ENCODE results near the gene HPGD. TPM values are rescaled to one million over a fixed set of nuclear protein-coding genes. Genes with fewer than 3 reads are reported as not detected.

HPGD gene
- total RNA-seq, 1 donor from 2014 or later, result 11.2 TPM

DNA sequence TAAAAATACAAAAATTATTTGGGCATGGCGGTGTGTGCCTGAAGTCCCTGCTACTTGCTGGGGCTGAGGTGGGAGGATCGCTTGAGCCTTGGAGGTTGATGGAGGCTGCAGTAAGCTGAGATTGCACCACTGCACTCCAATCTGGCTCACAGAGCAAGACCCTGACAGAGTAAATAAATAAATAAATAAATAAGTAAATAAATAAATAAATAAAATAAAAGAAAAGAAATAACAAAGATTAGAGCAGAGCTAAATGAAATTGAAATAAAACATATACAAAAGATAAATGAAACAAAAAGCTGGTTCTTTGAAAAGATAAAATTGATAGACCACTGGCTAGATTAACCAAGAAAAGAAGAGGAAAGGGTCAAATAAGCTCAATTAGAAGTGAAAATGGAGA is 43.1 kb downstream of the HPGD start:
- Mint-ChIP-seq H3K9me3 (peaks cover 21% of the 10 kb centered on the region), H3K4me3 (no peak overlapping the region), H3K4me1 (peaks cover 4% of the 10 kb centered on the region), H3K27me3 (ENCODE audit: low read depth) (no peaks in the 10 kb centered on the region), H3K36me3 (no peaks in the 10 kb centered on the region), H3K27ac (no peak overlapping the region)
- TF ChIP-seq CTCF (IDR thresholded peaks at IDR 0.05; ENCODE audit: unreplicated experiment), result no peak
- DNase-seq (ENCODE audit: low spot score in 2 of 2, unreplicated experiment in 2 of 2), result no peak

DNA sequence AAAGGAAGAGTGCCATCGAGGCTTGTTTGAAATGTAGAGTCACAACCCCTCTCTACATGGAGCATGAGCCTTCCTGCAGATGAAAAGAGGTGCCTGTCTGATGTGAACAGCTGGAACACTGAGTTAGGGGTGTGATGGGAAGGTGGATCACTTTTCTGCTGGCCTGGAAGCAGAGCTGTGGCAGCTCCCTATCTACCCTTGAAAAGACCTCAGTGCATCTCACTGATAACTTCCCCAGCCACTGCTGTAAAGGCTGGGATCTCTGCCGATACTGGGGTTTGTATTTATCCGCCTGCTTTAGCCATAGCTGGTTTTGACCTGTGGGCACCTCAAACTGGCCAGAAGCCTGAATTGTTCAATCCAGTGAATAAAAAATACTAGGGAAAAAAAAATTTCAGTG is 46.8 kb downstream of the HPGD start:
- no peak overlapping the region for H3K27ac Mint-ChIP-seq
- no peak for TF ChIP-seq CTCF (IDR thresholded peaks at IDR 0.05; ENCODE audit: unreplicated experiment)
- no peak overlapping the region for H3K4me3 Mint-ChIP-seq
- H3K9me3 Mint-ChIP-seq, result peaks cover 12% of the 10 kb centered on the region
- no peak for DNase-seq (ENCODE audit: low spot score in 2 of 2, unreplicated experiment in 2 of 2)
- H3K27me3 Mint-ChIP-seq (ENCODE audit: low read depth), result no peaks in the 10 kb centered on the region
- no peaks in the 10 kb centered on the region for H3K36me3 Mint-ChIP-seq
- peaks cover 4% of the 10 kb centered on the region for H3K4me1 Mint-ChIP-seq

GRCh38 chr4:174474457-174475075 is 47.7 kb downstream of the HPGD start:
- Mint-ChIP-seq H3K9me3 (peaks cover 12% of the 10 kb centered on the region), H3K27me3 (ENCODE audit: low read depth) (no peaks in the 10 kb centered on the region), H3K4me3 (no peak overlapping the region), H3K36me3 (no peaks in the 10 kb centered on the region), H3K4me1 (peaks cover 3% of the 10 kb centered on the region), H3K27ac (no peak overlapping the region)
- TF ChIP-seq CTCF (IDR thresholded peaks at IDR 0.05; ENCODE audit: unreplicated experiment), result no peak
- no peak for DNase-seq (ENCODE audit: low spot score in 2 of 2, unreplicated experiment in 2 of 2)

DNA sequence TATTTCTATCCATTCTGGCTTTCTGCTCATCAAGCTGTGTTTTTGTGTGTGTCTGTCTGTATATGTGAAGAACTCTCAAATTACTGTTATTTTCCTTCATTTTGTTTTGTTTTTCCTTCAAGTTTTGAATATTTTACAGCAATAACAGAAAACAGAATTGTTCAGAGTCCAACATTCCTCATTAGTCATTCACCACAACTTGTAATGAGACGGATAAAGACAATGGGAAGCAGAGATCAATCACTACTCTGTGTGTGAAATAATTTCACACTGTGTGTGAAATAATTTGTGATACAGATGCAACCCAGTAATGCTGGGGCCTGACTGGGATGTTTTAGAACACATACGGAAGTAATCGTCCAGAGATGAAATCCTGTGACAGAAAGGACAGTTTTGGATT is 55.2 kb downstream of the HPGD start:
- Mint-ChIP-seq H3K4me1 (peaks cover 8% of the 10 kb centered on the region), H3K27ac (no peak overlapping the region)

DNA sequence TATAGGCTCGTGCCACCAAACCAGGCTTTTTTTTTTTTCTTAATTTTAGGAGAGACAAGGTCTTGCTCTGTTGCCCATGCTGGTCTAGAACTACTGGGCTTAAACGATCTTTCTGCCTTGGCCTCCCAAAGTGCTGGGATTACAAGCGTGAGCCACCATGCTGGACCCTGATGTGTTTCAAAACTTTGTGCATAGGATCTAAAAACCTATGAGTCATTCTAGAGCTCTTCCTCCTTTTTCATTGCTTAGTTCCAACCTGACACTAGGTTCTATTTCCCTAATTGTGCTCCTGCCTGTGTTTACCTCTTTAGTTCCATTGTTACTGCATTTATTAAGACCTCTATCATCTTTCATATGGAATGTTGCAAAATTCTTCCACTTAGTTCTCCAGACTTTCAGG is 57.3 kb downstream of the HPGD start:
- Mint-ChIP-seq H3K27me3 (ENCODE audit: low read depth) (no peaks in the 10 kb centered on the region), H3K36me3 (peaks cover 3% of the 10 kb centered on the region), H3K9me3 (peaks cover 5% of the 10 kb centered on the region)

More for the DNA sequence above, 55.2 kb downstream of the HPGD start:
- no peak overlapping the region for H3K4me3 Mint-ChIP-seq
- TF ChIP-seq CTCF (IDR thresholded peaks at IDR 0.05; ENCODE audit: unreplicated experiment), result no peak
- no peak for DNase-seq (ENCODE audit: low spot score in 2 of 2, unreplicated experiment in 2 of 2)
- peaks cover 3% of the 10 kb centered on the region for H3K36me3 Mint-ChIP-seq
- peaks cover 5% of the 10 kb centered on the region for H3K9me3 Mint-ChIP-seq
- H3K27me3 Mint-ChIP-seq (ENCODE audit: low read depth), result no peaks in the 10 kb centered on the region

More for the DNA sequence above, 57.3 kb downstream of the HPGD start:
- Mint-ChIP-seq H3K4me1 (peaks cover 22% of the 10 kb centered on the region), H3K27ac (no peak overlapping the region), H3K4me3 (no peak overlapping the region)
- no peak for DNase-seq (ENCODE audit: low spot score in 2 of 2, unreplicated experiment in 2 of 2)
- no peak for TF ChIP-seq CTCF (IDR thresholded peaks at IDR 0.05; ENCODE audit: unreplicated experiment)
